Measurements from ENCODE around the gene AURKAIP1.
"Not testable (repeated sequence)": the region's sequence is repeated elsewhere in the genome, so short reads cannot be mapped to it uniquely, and the experiment has no call there.

The AURKAIP1 gene

DNA sequence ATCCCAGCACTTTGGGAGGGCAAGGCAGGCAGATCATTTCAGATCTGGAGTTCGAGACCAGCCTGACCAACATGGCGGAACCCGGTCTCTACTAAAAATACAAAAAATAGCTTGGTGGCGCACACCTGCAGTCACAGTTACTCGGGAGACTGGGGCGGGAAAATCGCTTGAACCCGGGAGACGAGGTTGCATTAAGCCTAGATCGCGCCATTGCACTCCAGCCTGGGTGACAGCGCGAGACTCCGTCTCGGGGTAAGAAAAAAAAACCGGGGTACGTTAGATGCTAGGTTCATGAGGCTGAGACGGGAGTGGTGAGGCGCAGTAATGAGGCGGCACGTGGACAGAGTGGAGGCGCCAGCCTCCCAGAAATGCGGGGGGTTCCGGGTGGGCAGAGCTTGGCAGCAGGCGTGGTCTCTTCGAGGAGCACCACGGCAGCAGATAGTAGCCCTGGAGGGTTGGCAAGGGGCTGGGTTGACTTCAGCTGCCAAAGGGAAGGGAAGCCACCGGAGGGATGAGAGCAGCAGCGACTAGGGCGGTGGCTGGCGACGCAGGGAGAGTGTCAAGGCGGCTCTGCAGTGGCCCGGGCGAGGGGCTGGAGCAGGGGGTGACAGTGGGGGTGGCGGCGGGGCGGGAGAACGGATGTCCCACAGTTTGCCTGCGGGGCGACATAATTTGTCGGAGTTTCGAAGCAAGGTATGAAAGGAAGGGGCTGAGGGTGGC is 31.3 kb upstream of the AURKAIP1 start (continued):
- TF ChIP-seq, protein P1, sequence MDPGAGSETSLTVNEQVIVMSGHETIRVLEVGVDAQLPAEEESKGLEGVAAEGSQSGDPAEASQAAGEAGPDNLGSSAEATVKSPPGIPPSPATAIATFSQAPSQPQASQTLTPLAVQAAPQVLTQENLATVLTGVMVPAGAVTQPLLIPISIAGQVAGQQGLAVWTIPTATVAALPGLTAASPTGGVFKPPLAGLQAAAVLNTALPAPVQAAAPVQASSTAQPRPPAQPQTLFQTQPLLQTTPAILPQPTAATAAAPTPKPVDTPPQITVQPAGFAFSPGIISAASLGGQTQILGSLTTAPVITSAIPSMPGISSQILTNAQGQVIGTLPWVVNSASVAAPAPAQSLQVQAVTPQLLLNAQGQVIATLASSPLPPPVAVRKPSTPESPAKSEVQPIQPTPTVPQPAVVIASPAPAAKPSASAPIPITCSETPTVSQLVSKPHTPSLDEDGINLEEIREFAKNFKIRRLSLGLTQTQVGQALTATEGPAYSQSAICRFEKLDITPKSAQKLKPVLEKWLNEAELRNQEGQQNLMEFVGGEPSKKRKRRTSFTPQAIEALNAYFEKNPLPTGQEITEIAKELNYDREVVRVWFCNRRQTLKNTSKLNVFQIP (CRISPR knock-in tag; IDR thresholded peaks at IDR 0.05; ENCODE audit: borderline replicate concordance, low read depth), result no peak
- TF ChIP-seq ARNTL (CRISPR knock-in tag; IDR thresholded peaks at IDR 0.05; ENCODE audit: borderline replicate concordance, low read depth) (no peak), TOX (CRISPR knock-in tag; IDR thresholded peaks at IDR 0.05; ENCODE audit: borderline replicate concordance) (no peak), RARB (CRISPR knock-in tag; IDR thresholded peaks at IDR 0.05) (no peak), ZFP3 (CRISPR knock-in tag; IDR thresholded peaks at IDR 0.05) (no peak), OSR1 (CRISPR knock-in tag; IDR thresholded peaks at IDR 0.05) (no peak), ZNF8 (CRISPR knock-in tag; IDR thresholded peaks at IDR 0.05) (no peak)

DNA sequence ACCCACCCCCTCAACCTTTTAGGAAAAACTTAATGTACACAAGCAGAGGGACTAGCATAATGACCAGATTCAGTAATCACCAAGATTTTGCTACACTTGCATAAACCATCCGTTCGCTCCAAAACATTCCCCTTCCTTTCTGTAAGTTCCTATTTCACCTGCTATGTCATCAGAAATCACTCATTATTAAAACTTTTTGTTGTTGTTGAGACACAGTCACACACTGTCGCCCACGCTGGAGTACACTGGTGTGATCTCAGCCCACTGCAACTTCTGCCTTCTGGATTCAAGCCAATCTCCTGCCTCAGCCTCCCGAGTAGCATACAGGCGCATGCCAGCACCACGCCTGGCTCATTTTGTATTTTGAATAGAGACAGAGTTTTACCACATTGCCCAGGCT is 28.6 kb upstream of the AURKAIP1 start:
- ATAC-seq, result no peak
- TF ChIP-seq SNAI2 (CRISPR knock-in tag; IDR thresholded peaks at IDR 0.05) (no peak), ZNF8 (CRISPR knock-in tag; IDR thresholded peaks at IDR 0.05) (no peak), ZFP3 (CRISPR knock-in tag; IDR thresholded peaks at IDR 0.05) (no peak), ARNTL (CRISPR knock-in tag; IDR thresholded peaks at IDR 0.05; ENCODE audit: borderline replicate concordance, low read depth) (no peak)
- TF ChIP-seq, protein P2, sequence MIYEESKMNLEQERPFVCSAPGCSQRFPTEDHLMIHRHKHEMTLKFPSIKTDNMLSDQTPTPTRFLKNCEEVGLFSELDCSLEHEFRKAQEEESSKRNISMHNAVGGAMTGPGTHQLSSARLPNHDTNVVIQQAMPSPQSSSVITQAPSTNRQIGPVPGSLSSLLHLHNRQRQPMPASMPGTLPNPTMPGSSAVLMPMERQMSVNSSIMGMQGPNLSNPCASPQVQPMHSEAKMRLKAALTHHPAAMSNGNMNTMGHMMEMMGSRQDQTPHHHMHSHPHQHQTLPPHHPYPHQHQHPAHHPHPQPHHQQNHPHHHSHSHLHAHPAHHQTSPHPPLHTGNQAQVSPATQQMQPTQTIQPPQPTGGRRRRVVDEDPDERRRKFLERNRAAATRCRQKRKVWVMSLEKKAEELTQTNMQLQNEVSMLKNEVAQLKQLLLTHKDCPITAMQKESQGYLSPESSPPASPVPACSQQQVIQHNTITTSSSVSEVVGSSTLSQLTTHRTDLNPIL (CRISPR knock-in tag; IDR thresholded peaks at IDR 0.05; ENCODE audit: low read depth), result no peak

DNA sequence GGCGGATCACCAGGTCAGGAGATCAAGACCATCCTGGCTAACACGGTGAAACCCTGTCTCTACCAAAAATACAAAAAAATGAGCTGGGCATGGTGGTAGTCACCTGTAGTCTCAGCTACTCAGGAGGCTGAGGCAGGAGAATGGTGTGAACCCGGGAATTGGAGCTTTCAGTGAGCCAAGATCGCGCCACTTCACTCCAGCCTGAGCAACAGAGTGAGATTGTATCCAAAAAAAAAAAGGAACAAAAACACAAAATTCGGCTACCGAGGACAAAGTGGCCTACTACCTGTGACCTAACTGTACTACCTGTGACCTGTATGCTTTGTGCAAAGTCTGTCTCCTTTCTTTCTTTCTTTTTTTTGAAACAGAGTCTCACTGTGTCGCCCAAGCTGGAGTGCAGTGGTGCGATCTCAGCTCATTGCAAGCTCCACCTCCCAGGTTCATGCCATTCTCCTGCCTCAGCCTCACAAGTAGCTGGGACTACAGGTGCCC is 27.9 kb upstream of the AURKAIP1 start:
- ATAC-seq, result not testable (repeated sequence)

DNA sequence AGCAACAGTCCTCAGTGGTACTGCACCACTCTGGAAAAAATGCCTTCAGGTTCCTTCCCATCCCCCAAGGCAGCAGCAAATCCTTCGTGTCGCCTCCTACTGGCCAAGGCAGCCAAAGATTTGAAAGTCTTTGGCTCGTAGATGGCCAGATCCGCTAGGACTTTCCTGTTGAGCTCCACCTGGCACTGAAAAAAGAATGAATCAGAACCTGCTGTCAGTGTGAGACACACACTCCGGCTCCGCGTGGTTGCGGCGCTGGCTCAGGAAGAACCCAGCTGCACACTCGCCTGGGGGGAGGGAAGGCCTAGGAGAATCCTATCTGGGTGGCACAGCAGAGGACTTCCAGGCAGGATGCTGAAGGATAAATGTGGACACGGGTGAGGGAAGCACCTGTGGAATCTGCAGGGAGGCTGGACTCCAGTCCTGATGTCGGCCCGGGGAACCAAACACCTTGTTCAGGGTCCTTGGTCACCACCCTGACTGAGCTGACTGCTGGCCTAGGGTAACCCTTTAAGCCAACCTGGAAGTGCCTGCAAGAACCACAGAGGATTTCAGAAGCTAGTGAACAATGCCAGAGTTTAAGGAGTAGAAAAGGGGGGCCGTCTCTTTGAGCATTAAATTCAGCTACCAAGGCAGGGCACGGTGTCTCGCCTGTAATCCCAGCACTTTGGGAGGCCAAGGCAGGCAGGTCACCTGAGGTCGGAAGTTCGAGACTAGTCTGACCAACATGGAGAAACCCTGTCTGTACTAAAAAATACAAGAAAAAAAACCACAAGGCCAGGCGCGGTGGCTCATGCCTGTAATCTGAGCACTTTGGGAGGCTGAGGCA is 27.3 kb upstream of the AURKAIP1 start:
- ATAC-seq, result no peak
- TF ChIP-seq, protein P2 (CRISPR knock-in tag; IDR thresholded peaks at IDR 0.05; ENCODE audit: low read depth), result no peak
- TF ChIP-seq ZNF8 (CRISPR knock-in tag; IDR thresholded peaks at IDR 0.05) (no peak), ZFP3 (CRISPR knock-in tag; IDR thresholded peaks at IDR 0.05) (no peak), RARB (CRISPR knock-in tag; IDR thresholded peaks at IDR 0.05) (no peak), ESRRG (CRISPR knock-in tag; IDR thresholded peaks at IDR 0.05) (no peak), GLIS3 (CRISPR knock-in tag; IDR thresholded peaks at IDR 0.05) (no peak), ISL1 (CRISPR knock-in tag; IDR thresholded peaks at IDR 0.05) (no peak), ZNF565 (CRISPR knock-in tag; conservative IDR thresholded peaks at IDR 0.05; ENCODE audit: low read depth) (no peak), OSR1 (CRISPR knock-in tag; IDR thresholded peaks at IDR 0.05) (no peak), SNAI2 (CRISPR knock-in tag; IDR thresholded peaks at IDR 0.05) (no peak), ZFP30 (CRISPR knock-in tag; IDR thresholded peaks at IDR 0.05) (no peak), TCF4 (CRISPR knock-in tag; IDR thresholded peaks at IDR 0.05; ENCODE audit: borderline replicate concordance) (no peak), ARNTL (CRISPR knock-in tag; IDR thresholded peaks at IDR 0.05; ENCODE audit: borderline replicate concordance, low read depth) (no peak), TOX (CRISPR knock-in tag; IDR thresholded peaks at IDR 0.05; ENCODE audit: borderline replicate concordance) (no peak), ZNF70 (CRISPR knock-in tag; IDR thresholded peaks at IDR 0.05) (no peak), CSDC2 (CRISPR knock-in tag; IDR thresholded peaks at IDR 0.05) (no peak)
- TF ChIP-seq, protein P3, sequence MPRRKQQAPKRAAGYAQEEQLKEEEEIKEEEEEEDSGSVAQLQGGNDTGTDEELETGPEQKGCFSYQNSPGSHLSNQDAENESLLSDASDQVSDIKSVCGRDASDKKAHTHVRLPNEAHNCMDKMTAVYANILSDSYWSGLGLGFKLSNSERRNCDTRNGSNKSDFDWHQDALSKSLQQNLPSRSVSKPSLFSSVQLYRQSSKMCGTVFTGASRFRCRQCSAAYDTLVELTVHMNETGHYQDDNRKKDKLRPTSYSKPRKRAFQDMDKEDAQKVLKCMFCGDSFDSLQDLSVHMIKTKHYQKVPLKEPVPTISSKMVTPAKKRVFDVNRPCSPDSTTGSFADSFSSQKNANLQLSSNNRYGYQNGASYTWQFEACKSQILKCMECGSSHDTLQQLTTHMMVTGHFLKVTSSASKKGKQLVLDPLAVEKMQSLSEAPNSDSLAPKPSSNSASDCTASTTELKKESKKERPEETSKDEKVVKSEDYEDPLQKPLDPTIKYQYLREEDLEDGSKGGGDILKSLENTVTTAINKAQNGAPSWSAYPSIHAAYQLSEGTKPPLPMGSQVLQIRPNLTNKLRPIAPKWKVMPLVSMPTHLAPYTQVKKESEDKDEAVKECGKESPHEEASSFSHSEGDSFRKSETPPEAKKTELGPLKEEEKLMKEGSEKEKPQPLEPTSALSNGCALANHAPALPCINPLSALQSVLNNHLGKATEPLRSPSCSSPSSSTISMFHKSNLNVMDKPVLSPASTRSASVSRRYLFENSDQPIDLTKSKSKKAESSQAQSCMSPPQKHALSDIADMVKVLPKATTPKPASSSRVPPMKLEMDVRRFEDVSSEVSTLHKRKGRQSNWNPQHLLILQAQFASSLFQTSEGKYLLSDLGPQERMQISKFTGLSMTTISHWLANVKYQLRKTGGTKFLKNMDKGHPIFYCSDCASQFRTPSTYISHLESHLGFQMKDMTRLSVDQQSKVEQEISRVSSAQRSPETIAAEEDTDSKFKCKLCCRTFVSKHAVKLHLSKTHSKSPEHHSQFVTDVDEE (CRISPR knock-in tag; IDR thresholded peaks at IDR 0.05), result no peak
- TF ChIP-seq, protein P4, sequence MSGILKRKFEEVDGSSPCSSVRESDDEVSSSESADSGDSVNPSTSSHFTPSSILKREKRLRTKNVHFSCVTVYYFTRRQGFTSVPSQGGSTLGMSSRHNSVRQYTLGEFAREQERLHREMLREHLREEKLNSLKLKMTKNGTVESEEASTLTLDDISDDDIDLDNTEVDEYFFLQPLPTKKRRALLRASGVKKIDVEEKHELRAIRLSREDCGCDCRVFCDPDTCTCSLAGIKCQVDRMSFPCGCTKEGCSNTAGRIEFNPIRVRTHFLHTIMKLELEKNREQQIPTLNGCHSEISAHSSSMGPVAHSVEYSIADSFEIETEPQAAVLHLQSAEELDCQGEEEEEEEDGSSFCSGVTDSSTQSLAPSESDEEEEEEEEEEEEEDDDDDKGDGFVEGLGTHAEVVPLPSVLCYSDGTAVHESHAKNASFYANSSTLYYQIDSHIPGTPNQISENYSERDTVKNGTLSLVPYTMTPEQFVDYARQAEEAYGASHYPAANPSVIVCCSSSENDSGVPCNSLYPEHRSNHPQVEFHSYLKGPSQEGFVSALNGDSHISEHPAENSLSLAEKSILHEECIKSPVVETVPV (CRISPR knock-in tag; IDR thresholded peaks at IDR 0.05), result no peak

Data from SK-N-SH treated with all-trans-retinoic acid at 6 μM for 48 hours (cell line).